Measurements from ENCODE around the gene FAM229A.
"Not testable (repeated sequence)": the region's sequence is repeated elsewhere in the genome, so short reads cannot be mapped to it uniquely, and the experiment has no call there.

Gene FAM229A

DNA sequence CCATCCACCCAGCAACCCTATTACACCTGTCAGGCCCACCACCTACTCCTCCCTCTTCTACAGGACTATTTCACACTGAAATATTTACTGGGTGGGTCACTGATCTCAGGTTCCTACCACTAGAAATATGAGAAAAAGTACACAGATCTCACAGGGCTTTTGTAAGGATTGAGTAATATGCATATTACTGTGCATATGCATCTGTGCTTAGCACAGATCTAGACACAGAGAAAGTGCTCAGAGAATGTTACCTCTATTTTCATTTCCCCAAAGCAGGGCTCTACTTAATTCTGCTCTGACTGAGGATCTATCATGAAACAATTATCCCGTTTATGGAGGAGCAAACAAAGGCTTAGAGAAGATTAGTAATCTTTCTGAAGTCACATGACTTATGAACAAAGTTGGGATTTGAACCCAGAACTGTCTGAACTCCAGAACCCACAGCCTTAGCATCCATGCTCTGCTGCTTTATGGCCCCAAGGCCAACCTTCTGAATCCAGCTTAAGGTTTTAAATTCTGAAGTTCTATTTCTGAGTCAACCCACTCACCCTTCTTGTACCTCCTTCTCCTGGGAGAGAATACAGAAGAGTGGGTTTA is 11.8 kb upstream of the FAM229A start:
- DNase-seq = no peak

DNA sequence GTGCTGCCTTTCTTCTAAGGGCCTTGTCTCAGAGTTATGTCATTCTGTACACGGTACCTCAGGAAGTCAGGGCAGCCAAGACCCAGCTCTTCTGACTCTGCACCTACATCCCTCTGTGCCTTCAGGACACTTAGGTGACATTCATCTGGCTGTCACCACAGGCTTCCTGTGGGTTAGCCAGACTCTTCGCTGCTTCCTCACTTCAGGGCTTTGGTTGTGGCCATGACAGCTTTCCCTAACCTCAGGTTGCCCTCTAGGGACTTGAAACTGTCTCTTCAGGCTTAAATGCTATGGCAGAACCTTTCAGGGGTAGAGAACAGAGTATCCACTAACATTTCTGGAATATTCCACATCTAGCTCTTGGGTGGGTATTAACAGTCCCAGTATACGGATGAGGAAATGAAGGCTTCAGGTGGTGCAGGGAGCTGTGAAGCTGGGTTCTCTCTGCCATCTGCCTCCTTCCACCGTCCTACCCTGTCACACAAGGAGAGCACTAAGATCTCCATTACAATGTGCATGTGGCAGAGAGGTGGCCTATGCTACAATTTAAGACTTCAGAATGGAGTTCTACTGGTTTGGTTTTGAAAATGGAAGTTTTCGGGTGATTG is 10.0 kb upstream of the FAM229A start:
- DNase-seq = peak; percentile 70

DNA sequence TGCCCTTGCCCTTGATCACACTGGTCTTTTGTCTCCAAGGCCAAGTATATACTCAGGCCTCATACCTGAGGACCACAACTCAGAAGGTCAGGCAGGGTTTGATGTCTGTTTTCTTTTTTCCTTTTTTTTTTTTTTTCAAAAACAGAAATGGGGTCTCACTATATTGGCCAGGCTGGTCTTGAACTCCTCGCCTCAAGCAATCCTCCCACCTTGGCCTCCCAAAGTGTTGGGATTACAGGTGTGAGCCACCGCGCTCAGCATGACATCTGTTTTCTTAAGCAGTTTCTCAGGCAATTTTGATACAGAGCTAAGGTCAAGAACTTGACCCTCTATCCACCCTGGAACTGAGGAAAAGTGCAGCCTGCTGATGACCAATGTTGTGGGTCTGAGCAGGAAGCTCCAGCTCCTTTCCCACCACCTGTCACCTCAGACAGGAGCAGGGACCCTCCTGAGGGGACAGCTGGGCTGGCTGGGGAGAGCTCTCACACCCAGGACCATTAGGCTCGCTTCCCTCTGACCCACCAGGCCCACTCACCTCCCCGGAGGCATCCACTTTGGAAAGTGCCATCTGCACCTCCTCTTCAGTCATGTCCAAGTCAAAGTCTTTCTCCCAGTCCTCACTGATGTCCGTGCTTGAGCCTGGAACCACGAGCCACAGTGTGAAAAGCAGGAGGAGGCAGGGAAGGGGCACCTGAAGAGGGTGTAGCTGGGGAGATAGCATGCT is 5.8 kb upstream of the FAM229A start:
- no peak for DNase-seq

DNA sequence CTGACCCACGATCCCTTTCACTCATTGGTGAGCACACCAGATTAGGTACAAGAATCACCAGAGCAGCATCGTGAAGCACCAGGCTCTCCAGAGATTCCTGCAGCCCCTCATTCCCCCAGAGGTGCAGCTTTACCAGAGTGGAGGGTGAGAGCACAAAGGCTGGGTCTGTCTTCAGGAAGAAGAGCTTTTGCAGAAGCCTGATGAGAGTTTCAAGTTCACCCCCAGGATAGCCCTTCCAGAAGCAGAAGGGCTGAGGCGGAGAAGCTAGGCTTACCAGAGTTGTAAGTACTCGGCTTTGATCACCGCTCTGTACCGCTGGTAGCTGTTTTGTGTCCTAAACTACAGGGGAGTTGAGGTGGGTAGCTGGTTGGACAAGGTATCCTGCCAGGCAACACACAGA is 3.2 kb upstream of the FAM229A start:
- no peak for DNase-seq

DNA sequence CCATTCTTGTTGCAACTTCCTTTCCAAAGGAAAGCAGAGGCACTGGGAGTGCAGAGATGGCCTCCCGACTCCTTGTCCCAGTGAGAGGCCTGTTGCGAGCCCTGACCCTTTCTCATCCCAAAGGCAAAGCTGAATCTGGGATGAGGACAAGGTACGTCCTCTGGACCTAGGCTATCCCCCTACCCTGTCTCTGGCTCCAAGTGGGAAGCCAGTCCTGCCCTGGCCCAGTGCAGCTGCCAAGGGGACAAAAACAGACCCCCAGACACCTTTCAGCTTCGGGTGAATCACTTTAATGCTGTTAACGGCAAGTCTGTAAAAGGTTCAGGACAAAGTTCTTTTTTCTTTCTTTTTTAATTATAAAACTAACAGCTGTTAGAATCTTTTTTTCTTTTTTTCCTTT is 2.6 kb upstream of the FAM229A start:
- DNase-seq = no peak

DNA sequence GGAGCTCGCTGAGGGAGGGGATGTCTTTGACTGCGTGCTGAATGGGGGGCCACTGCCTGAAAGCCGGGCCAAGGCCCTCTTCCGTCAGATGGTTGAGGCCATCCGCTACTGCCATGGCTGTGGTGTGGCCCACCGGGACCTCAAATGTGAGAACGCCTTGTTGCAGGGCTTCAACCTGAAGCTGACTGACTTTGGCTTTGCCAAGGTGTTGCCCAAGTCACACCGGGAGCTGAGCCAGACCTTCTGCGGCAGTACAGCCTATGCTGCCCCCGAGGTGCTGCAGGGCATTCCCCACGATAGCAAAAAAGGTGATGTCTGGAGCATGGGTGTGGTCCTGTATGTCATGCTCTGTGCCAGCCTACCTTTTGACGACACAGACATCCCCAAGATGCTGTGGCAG is 1.4 kb upstream of the FAM229A start:
- no peak for DNase-seq

DNA sequence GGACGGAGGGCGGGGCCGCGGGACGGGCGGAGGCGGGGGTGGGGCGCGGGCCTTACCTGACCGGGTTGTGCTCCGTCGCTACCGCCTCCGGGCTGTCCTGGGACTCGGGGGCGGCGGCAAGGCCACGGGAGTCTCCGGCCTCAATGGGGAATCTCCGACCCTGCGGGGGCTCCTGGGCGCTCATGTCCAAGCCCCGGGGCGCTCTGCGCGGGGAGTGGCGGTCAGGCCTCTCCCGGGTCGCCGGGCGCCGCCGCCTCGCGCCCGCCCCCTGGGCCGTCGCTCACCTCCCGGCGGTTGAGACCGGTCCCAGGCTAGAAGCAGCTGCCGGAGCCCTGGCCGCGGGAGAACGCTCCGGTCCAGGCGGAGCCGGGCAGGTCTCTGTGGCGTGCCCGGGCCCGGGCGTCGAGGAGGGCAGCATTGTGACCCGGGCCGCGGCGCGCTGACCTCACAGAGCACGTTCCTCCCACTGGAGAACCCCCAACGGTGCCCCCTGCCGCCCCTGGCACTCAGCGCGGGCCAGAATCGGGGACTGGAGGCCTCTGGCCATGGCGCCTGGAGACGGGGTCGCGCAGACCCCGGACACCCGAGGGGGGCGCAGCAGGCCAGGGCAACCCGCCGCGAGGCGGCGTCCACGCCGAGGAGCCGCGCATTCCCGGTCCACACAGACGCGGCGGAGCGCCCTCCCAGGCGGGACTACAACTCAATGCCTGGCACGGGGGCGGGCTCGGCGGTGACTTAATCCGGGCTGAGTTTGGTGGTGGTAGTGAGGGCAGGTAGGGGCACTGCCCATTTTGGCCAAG is 411 bp downstream of the FAM229A start:
- no peak for DNase-seq

DNA sequence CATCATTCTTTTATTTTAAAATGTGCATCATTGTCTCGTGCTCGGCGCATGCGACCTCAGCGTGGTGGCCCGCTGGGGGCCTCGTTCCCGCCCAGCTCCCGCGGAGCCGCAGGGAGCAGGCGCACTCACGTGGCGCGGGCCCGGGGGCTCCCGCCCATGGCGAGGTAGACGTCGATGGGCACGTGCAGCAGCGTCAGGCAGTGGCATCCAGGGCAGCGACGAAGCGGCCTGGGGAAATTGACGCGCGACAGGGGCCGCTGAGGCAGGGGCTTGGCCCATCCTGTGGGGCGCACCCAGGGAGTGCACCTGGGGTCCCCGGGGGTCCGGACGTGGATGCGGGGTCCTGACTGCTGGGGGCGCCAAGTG is 994 bp downstream of the FAM229A start:
- DNase-seq = no peak

DNA sequence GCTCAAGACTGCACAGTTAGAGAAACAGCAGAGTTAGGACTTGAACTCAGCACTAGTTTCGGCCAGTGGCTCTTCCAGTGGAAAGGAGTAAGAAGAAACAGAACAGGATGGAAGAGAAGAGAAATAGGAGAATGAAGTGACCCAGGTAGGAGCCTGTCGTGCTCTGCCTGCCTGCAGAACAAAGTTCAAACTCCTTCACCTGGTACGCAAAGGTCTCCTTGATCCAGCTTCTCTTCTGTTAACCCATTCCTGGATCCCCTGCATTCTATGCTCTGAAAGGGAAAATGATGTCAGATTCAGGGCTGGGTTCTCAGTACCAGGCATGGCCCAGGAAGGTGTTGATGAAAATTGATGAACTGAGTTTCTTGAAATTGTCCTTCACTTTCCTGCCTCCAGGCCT is 3.9 kb downstream of the FAM229A start:
- no peak for DNase-seq

DNA sequence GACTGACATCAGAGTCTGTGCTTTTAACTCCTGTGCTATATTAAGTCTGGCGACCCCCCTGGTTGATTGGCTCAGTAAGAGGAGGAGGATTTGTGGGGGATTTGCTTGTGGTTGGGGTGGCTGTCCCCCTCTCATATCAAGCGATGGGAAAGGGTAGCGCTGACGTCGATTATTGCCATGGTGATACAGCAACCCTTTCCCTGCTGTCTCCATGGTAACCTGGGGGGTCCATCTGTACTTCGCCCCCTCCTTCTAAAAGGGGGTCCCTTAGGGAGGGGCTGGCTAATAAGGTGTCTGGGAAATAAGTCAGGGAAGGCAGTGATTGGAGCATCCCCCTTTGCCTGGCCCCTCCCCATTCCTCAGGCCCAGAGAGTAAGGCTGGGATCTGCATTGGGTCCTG is 4.7 kb downstream of the FAM229A start:
- no peak for DNase-seq

DNA sequence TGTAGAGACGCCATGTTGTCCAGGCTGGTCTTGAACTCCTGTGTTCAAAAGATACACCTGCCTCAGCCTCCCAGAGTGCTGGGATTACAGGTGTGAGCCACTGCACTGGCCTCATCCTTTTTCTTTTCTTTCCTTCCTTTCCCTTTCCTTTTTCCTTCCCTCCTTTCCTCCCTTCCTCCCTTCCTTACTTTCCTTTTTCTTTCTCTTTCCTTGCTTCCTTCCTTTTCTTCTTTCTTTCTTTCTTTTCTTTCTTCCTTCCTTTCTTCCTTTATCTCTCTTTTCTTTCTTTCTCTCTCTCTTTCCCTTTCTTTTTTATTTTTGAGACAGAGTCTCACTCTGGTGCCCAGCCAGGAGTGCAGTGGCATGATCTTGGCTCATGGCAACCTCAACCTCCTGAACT is 5.8 kb downstream of the FAM229A start:
- DNase-seq = no peak

DNA sequence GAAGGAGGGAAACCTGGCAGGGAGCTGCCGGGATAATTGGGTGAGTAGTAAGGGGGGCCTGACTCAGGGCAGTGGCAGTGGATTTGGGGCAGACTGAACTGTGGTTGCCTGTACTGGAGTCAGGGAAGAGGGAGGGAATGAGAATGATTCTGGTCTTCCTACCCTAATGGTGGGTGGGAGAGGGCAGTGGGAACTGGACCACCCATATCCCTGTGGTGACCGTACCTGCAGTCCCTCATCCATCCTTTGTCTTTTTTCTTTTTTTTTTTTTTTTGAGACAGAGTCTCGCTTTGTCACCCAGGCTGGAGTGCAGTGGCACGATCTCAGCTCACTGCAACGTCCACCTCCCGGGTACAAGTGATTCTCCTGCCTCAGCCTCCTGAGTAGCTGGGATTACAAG is 6.5 kb downstream of the FAM229A start:
- not testable (repeated sequence) for DNase-seq

DNA sequence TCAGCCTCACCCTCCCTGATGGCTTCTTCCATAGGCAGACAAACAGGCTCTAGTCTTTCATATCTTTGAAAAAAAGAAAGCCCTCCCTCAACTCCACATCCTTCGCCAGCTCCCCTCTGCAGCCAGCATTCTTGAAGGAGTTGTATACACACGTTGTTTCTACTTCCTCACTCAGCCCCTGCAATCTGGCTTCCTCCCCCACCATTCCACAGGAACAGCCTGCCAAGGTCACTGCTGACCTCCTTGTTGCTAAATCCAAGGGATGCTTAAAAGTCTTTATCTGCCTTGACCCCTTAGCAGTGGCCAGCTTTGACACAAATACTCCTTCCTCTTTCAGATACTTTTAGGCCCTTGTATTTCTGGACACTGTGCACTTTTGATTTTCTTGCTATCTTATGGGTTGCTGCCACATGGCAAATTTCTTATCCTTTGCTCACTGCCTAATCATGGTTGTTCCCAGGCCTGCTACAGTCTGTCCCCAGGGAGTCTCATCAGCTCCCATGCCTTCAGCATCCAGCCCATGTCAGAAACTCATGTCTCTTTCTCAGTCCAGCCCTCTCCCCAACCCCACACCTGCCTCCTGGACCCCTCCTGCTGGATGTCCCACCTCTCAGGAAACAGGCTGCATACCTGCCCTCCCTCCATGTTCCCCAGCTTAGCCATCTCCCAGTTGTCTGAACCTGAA is 8.3 kb downstream of the FAM229A start:
- DNase-seq = no peak

DNA sequence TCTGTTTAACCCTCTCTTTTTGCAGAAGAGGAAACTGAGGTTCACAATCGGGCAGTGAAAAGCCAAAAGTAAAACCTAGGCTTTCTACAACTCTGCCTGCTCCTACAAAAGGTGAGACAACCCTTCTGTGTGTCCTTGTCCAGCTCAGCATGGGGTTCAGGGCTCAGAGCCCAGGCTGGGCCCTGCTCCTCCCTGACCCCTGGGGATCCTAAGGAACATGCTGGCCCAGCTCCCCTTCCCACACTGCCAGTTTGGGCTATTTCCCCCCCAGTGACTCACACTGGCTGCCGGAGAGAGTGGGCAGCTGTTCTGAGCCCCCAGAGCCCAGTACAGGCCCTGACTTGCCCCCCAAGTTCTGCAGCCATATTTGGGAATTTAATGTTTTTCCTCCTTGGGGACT is 8.9 kb downstream of the FAM229A start:
- no peak for DNase-seq

DNA sequence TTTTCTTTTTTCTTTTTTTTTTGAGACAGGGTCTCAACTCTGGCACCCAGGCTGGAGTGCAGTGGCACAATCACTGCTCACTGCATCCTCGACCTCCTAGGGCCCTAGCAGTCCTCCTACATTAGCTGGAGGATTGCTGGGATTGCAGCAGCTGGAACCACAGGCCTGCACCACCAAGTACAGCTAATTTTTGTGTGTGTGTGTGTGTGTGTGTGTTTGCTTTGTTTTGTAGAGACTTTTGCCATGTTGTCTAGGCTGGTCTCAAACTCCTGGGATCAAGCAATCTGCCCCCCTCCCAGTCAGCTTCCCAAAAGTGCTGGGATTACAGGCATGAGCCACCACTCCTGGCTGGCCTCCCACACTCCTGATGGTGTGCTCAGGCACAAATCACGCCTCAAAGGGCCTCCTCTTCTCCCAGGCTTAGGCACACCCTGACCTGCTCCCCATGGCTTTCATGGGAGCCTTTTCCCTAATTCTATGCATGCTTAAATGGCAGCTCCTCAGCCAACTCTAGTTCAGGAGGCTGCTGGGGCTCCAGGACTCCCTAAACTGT is 9.4 kb downstream of the FAM229A start:
- no peak for DNase-seq

DNA sequence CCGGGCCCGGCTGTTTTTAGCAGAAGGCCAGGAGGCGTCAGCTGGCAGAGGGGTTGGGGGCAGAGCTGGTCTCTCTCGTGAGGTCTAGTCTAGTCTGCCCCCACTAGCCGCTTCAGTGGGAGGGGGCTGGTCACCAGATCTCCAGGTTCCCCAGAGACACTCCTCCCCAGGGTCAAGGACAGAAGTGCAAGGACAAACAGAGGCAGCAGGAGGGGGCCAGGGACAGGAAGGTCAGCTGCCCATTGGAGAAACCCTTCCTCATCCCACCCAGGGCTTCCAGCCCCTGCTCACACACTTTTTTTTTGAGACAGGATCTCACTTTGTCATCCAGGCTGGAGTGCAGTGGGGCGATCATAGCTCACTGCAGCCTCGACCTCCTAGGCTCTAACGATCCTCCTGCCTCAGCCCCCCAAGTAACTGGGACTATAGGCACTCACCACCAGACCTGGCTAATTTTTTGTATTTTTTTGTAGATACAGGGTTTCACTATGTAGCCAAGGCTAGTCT is 10.0 kb downstream of the FAM229A start:
- DNase-seq = no peak

DNA sequence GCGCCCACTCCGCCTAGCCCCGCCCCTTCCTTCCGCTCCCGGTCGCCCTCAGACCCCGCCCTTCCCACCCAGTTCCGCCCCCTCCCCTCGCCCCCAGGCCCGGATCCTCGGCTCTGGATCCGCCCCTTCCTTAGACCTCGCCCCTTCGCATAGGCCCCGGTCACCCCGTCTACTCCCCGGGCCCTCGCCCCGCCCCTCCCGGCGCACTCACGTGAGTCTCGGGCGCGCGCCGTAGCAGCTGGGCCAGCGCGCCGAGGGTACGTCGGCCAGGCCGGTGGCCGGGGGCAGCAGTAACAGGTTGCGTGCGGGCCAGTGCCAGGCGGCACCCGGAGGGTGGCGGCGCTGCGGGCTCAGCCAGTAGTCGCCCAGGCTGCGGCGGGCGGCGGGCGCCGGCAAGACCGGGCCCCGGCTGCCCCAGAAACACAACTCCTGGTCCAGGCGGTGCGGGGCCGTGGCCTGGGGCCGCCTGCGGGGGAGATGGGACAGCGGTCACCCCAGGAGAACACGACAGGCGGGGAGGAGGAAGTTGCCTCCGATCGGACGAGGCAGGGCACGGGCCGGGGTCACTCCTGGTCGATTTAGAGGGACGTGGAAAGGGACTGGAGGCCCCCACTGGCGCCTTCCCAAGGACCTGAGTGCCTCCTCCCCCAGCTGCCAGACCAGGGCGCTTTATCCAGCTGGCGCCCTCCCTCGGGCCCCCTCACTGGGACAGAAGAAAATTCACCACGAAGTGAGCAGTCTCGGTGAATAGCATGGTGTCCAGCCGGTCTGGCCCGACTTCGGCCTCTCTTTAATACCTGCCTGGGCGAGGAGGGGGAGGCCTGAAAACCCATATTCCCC is 10.7 kb downstream of the FAM229A start:
- DNase-seq = peak; percentile 76

DNA sequence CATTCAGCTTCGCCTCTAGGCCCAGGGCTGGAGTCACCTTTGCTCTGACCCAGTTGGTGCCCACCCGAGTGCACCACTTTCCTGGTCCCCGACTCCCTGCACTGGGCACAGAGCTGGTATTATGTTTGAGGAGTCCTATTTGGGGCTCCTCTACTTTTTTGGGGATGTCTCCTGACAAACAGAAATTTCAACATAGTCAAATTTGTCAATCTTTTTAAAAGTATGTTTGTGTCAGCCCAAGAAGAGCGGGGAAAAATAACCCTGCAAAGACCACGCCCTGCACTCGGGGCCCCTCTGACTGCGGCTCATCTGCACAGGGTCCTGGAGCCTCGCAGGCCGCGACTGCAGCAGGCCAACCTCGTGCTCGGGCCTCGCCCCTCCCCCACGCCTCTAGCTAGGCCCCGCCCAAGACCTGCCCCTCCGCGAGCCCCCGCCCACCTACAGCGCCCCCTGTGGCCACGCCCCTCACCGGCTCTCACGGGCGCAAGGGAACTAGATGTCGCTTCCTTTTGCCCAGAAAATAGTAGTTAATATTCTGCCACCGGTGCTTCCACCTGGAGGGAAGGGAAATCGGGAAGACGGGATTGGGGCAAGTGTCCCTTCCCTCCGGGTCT is 11.4 kb downstream of the FAM229A start:
- DNase-seq = peak; percentile 61

DNA sequence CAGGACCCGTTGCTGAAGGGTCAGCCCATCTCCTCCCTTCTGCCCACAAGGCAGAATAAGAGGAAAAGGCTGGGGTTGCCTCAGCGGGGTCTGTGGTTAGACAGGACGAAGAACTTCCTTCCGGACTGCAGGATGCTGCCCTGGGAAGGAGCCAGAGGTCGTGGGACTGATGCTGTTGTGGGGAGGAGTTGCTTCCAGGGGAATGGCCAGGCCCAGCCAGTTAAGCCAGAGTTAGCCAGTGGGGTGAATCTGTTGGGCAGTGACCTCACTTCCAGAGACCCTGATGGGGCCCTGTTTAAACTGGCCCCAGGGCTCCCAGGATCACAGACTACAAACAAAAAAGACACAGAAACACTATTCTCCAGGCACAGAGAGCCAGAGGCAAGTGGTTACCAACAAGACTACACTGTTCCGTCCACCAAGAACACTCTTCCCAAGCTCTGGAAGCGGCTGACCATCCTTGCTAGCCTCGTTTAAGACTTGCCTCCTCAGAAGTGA is 13.0 kb downstream of the FAM229A start:
- DNase-seq = peak; percentile 76

DNA sequence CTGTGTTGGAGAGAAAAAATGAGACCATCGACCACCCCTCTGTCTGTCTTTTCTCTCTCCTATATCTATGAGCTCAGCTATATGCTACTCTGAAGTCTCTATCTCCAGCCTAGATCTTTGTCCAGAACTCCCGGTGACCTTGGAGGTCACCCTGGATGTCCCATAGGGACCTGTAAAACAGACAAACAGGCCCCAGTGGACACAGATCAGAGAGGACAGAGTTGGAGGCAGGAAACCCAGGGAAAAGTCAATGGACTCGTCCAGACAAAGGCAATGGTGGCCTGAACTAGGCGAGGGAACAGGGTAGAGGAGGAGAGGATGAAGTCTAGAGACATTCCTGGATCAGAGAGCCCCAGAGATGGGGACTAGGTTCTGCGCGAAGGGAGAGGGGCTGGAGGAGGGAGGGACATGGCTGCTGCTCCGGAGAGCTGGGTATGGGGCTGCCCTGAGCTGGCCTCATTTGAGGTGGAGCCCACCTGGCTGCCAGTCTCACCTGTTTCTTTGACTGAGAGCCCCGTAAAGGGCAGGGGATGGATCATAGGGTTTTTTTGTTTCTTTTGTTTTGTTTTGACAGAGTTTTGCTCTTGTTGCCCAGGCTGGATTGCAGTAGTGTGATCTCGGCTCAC is 15.6 kb downstream of the FAM229A start:
- DNase-seq = no peak
